ENCODE data around the gene NELL2.

GRCh38 chr12:44848703-44849085, 27.4 kb downstream of the NELL2 start:
- TF ChIP-seq CTCF (IDR thresholded peaks at IDR 0.05 in 2 of 3, conservative IDR thresholded peaks at IDR 0.05 in 1 of 3; ENCODE audit: borderline replicate concordance in 1 of 3, insufficient read depth in 1 of 3, low read depth in 2 of 3, low read length in 2 of 3) (no peak), POLR2AphosphoS5 (IDR thresholded peaks at IDR 0.05; ENCODE audit: low read depth, low read length) (no peak), MAX (IDR thresholded peaks at IDR 0.05) (no peak), RAD21 (IDR thresholded peaks at IDR 0.05; ENCODE audit: low read depth) (no peak), REST (IDR thresholded peaks at IDR 0.05; ENCODE audit: low read depth) (no peak), POLR2A (IDR thresholded peaks at IDR 0.05; ENCODE audit: borderline replicate concordance, extremely low read depth, insufficient read depth, insufficient read length) (no peak), CEBPB (IDR thresholded peaks at IDR 0.05; ENCODE audit: low read depth) (no peak), ATF3 (IDR thresholded peaks at IDR 0.05) (no peak), JUND (IDR thresholded peaks at IDR 0.05) (no peak), ZNF274 (IDR thresholded peaks at IDR 0.05; ENCODE audit: low read depth, low read length) (no peak)

All from HCT116 (cell line).